IPS-18c (cell line): ENCODE measurements around the gene ABCG4.
"Not testable (repeated sequence)": the region's sequence is repeated elsewhere in the genome, so short reads cannot be mapped to it uniquely, and the experiment has no call there.

Experiments used
- H3K4me3 ChIP-seq: 2 replicates; pipeline ENCODE4 v1.7.0; 2013; ENCODE audit warnings: low read depth, mild to moderate bottlenecking, low read length, moderate library complexity; ENCODE audit not compliant: insufficient read depth
- H3K9me3 ChIP-seq: one replicate; pipeline ENCODE4 v1.6.1; 2013; ENCODE audit warnings: mild to moderate bottlenecking, low read length, moderate library complexity; ENCODE audit not compliant: control insufficient read depth, insufficient read depth

Gene ABCG4

GRCh38 chr11:119188887-119189286 lies 40.0 kb downstream of the ABCG4 start:
- no peak overlapping the region for H3K4me3 ChIP-seq
- no peaks in the 10 kb centered on the region for H3K9me3 ChIP-seq

DNA sequence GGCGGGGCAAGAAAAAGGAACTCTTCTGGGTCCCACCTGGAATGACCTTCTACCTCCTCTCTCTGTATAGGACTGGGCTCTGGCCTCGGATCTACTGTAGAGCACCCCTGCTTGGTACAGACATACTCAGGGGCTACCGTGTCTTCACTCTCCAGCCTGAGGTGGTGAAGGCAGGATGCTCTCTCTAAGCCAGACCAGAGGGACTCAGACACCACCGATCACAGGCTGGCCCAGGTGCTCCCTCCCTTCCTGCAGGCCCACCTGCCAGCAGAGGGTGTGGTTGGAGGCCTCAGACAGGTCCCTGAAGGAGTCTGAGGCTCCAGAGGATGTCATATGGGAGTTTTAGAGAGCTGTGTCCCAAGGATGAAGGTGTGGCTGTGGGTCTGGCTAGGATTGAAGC lies 40.5 kb downstream of the ABCG4 start:
- H3K4me3 ChIP-seq = no peak overlapping the region
- no peaks in the 10 kb centered on the region for H3K9me3 ChIP-seq

GRCh38 chr11:119190531-119190930 lies 41.7 kb downstream of the ABCG4 start:
- Histone ChIP-seq H3K4me3 (no peak overlapping the region), H3K9me3 (no peaks in the 10 kb centered on the region)

GRCh38 chr11:119191265-119191664 lies 42.4 kb downstream of the ABCG4 start:
- H3K4me3 ChIP-seq, H3K9me3 ChIP-seq: not testable (repeated sequence)

GRCh38 chr11:119192111-119192510 lies 43.3 kb downstream of the ABCG4 start:
- Histone ChIP-seq H3K9me3 (no peaks in the 10 kb centered on the region), H3K4me3 (no peak overlapping the region)

DNA sequence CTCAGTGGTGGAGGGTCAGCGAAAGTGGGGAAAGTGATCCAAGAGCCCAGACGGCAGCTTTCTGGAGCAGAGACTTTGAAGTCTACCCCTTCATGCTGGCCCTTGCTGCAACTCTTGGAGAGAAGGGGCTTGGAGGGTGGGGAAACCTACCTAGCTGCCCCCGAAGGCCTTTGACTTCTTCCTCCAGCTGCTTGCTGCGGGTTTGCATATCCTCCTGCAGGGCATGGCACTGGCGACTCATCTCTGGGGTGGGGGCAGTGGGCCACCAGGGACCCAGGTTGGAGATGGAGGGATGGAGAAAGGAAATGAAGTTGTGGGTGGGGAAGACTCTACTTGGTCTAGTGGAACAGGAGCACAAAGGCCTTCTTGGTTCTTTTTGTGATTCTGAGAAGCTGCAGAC lies 44.1 kb downstream of the ABCG4 start:
- no peak overlapping the region for H3K4me3 ChIP-seq

DNA sequence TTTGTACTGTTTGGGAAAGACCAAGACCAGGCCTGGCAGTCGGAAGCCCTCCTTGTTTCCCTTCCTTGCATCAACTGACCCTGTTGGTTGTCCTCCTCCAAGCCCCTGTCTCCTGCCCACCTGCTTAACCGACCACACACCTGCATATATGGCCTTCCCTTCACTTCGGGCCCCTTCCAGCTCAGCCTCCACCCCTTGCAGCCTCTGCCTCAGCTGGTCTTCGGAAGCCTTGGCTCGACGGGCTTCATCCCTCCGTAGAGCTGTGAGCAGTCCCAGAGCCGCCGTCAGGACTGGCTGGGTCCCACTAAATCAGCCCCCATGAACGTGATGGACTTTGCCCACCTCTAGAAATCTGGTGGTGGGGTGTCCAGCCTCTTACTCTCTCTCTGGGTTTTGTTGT lies 44.8 kb downstream of the ABCG4 start:
- Histone ChIP-seq H3K4me3 (no peak overlapping the region), H3K9me3 (no peaks in the 10 kb centered on the region)

More for the DNA sequence above, 44.1 kb downstream of the ABCG4 start:
- H3K9me3 ChIP-seq = no peaks in the 10 kb centered on the region

DNA sequence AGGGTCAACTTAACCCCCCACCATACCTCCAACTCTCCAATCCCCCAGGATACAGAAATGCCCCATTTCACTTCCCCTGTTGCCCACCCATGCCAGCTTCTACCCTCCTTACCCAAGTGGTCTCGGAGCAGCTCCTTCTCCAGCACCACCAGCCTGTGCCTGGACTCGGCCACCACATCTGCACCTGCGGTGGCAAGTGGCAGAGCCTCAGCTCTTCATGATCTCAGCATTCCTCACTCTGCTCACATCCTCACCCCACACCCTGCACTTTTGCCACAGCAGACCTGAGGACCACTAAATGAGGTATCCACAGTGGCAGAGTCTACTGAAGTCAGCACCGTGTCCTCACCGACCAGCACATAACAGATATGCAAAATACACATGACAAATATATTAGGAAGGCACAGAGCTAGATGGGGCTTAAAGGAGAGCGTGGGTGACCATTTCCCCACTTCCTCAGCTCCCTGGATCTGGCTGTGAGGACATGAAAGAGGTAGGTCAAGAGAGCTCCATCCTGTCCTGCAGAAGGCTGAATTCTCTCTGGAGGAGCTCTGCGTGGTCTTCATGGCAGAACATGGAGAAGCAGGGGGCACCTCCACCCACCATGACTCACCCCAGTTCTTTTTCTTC lies 46.1 kb downstream of the ABCG4 start:
- no peaks in the 10 kb centered on the region for H3K9me3 ChIP-seq
- H3K4me3 ChIP-seq = no peak overlapping the region

- no peaks in the 10 kb centered on the region for H3K9me3 ChIP-seq
- H3K4me3 ChIP-seq = no peak overlapping the region
Measured at GRCh38 chr11:119195680-119196079, 46.8 kb downstream of the ABCG4 start.

- H3K9me3 ChIP-seq = no peaks in the 10 kb centered on the region
Measured at GRCh38 chr11:119196833-119197483, 48.1 kb downstream of the ABCG4 start.

DNA sequence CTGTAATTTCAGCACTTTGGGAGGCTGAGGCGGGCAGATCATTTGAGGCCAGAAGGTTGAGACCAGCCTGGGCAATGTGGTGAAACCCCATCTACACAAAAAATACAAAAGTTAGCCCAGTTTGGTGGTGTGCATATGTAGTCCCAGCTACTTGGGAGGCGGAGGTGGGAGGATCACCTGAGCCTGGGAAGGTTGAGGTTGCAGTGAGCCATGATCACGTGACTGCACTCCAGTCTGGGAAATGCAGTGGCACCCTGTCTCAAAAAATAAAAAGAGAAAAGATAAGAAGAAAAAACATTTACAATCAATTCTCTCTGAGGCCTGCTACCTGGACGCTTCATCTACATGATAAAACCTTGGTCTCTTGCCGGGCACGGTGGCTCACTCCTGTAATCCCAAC lies 50.1 kb downstream of the ABCG4 start:
- no peaks in the 10 kb centered on the region for H3K9me3 ChIP-seq
- no peak overlapping the region for H3K4me3 ChIP-seq

More at GRCh38 chr11:119196833-119197483, 48.1 kb downstream of the ABCG4 start:
- H3K4me3 ChIP-seq = no peak overlapping the region

DNA sequence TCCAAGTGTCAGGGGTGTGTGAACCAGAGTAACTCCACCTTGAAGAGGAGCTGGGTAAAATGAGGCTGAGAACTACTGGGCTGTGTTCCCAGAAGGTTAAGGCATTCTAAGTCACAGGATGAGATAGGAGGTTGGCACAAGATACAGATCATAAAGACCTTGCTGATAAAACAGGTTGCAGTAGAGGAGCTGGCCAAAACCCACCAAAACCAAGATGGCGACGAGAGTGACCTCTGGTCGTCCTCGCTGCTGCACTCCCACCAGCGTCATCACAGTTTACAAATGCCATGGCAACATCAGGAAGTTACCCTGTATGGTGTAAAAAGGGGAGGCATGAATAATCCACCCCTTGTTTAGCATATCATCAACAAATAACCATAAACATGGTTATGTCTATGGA lies 52.4 kb downstream of the ABCG4 start:
- H3K9me3 ChIP-seq, H3K4me3 ChIP-seq: not testable (repeated sequence)

- H3K4me3 ChIP-seq = no peak overlapping the region
Measured at GRCh38 chr11:119202554-119202953, 53.7 kb downstream of the ABCG4 start.

DNA sequence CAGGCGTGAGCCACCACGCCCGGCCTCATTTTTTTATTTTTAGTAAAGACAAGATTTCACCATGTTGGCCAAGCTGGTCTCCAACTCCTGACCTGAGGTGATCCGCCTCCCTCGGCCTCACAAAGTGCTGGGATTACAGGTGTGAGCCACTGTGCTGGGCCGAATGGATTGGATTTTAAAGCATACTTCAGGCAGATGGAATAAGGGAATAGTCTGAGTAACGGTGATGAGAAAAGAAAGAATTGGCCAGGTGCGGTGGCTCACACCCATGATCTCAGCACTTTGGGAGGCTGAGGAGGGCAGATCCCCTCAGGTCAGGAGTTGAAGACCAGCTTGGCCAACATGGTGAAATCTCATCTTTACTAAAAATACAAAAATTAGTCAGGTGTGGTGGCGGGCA lies 55.2 kb downstream of the ABCG4 start:
- no peaks in the 10 kb centered on the region for H3K9me3 ChIP-seq
- no peak overlapping the region for H3K4me3 ChIP-seq

More at GRCh38 chr11:119202554-119202953, 53.7 kb downstream of the ABCG4 start:
- H3K9me3 ChIP-seq = no peaks in the 10 kb centered on the region

DNA sequence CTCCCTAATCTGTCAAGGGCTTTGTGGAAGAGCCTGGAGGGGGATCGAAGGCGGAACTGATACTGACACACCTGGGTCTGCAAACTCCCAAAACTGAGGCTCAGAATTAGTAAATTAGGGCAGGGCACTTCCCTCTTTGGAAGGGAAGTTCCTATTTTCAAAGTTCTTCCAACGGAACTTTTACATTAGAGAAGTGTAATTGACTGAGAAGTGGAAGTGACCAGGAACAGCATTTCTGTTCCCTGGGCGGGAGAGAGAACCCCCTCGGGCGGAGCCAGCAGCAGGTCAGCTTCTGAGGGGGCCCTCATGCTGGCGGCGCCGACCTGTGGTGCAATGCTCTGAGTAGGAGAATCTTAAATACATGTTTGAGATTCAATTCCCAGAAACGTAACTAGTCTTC lies 56.2 kb downstream of the ABCG4 start:
- H3K9me3 ChIP-seq = no peaks in the 10 kb centered on the region
- peak overlapping the region; percentile 0; the same call in 1 of the 2 replicates for H3K4me3 ChIP-seq

GRCh38 chr11:119205574-119206510 lies 57.0 kb downstream of the ABCG4 start, which contains the start of gene CBL:
CBL (plus strand) TSS chr11:119206339; CDS start chr11:119206418, 79 bp downstream.
- Histone ChIP-seq H3K4me3 (peak within 1 kb of the TSS; percentile 94), H3K9me3 (no peaks in the 10 kb centered on the region)

DNA sequence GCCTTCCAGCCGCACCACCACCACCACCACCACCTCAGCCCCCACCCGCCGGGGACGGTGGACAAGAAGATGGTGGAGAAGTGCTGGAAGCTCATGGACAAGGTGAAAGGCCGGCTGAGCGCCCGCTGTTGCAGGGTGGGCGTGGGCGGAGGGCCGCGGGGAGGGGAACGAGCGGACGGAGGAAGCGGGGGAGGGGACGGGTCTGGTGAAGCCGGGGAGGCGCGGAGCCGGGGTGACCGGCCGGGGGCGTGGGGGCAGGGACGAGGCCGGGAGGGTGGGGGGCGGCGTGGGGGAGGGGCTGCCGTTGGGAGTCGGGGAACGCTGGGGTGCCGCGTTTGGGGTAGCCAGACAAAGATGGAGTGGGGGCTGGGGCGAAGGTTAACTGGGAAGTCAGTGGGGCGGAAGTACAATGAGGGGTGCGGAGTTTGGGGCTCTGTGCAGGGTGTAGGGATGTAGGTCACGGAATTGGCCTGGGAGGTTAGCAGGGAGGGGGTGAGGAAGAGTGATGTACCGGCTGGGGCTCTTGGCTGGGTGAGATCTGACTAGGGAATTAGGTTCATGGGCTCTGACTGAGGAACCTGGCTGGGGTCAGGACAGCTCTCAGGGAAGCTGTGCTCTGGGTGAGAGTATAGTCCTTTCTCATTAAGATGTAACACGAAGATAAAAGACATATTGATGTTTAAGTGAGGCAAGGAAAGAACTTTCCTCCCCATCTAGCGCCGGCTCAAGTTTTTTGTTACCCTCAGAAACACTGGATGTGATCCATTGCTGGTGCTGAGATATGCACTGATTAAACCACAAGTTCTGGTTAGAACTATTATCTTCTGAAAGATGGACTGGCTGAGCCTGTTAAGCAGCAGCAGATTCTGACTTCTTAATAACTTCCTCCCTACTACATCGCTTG lies 57.9 kb downstream of the ABCG4 start:
- no peaks in the 10 kb centered on the region for H3K9me3 ChIP-seq
- H3K4me3 ChIP-seq = peak overlapping the region; percentile 94
